OCI-LY7 (cell line): ENCODE results near the gene FMO4.

Experiments
- EZH2phosphoT487 ChIP-seq: fragments of 200-600 bp; sonication (generic); IDR thresholded peaks from 2 replicates; pipeline ENCODE4 v1.6.1; 2018; ENCODE audit warnings: low read depth, borderline replicate concordance, mild to moderate bottlenecking, mixed run types, antibody characterized with exemption, low read length, moderate library complexity, mixed read lengths
- TF ChIP-seq, protein P1 (sequence below): fragments of 200-600 bp; sonication (generic); conservative IDR thresholded peaks from 2 replicates; pipeline ENCODE4 v1.5.1; 2014; ENCODE audit warnings: mild to moderate bottlenecking, antibody characterized with exemption, low read length, moderate library complexity, mixed read lengths

DNA sequence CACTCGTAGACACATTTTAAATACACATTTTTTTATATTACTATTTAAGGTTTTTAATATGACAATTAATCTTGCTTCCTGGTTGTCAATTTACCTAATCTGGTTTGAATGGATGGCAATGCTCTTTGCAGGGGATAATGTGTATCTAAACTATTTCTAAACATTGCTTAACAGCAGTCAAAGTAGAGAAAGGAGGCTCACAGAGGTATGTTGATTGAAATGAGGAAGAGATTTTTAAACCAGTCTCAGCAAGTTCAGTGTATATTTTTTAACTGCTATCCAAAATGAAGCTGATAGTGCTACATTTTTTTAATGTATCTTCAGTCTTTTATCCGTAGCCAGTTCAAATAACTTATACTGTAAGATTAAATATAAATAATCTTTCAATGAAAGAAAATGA, 48.3 kb upstream of the FMO4 start:
- TF ChIP-seq, protein P1, sequence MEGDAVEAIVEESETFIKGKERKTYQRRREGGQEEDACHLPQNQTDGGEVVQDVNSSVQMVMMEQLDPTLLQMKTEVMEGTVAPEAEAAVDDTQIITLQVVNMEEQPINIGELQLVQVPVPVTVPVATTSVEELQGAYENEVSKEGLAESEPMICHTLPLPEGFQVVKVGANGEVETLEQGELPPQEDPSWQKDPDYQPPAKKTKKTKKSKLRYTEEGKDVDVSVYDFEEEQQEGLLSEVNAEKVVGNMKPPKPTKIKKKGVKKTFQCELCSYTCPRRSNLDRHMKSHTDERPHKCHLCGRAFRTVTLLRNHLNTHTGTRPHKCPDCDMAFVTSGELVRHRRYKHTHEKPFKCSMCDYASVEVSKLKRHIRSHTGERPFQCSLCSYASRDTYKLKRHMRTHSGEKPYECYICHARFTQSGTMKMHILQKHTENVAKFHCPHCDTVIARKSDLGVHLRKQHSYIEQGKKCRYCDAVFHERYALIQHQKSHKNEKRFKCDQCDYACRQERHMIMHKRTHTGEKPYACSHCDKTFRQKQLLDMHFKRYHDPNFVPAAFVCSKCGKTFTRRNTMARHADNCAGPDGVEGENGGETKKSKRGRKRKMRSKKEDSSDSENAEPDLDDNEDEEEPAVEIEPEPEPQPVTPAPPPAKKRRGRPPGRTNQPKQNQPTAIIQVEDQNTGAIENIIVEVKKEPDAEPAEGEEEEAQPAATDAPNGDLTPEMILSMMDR: no peak
- no peak for TF ChIP-seq EZH2phosphoT487
